Activated T-helper 9 cell treated with anti-CD3 and anti-CD28 coated beads, Interleukin-2, amount 50 U/mL, for 16 hours (primary cell): ENCODE results near the gene POLR1C.
"Not testable (repeated sequence)": the region's sequence is repeated elsewhere in the genome, so short reads cannot be mapped to it uniquely, and the experiment has no call there.

Experiments
- DNase-seq: peaks from one replicate; pipeline ENCODE4 v3.0.0-alpha.2; 2020; ENCODE audit warnings: low read depth

Gene POLR1C

DNA sequence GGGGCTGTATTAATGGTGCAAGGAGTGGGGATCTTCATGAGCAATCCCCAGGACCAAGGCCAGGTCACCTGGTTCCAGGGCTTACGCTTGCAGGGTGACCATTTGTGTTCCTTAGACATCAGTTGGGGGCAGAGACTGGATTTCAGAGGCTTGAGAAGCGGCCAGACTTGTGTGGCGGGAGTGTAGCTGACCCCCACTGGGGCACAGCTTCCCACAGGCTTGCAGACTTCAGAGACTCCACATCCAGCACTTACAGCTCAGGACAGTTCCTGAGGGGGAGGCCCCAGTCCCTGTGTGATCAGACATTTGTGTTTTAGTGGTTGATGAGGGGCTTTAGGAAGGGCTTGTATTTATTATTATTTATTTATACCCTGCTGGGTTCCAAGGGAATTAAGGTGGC is 24.2 kb upstream of the POLR1C start:
- DNase-seq = no peak

DNA sequence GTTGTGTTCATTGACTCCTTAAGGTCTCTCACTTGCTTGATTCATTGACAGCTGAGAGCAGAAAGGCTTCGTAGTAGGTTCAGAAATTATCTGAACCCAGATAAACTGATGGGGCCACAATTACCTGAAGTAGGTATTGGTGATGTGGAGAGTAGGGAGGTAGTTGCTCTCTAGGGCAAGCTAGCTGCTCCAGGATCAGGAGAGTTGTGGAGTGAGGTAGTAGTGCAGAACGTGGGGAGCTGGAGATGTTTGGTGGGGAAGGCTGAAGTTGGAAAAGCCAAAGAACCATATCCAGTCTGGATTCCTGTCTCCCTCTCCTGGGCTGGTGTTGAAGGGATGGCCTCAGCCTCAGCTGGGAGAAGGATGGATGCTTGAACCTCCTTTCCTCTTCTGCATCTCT is 23.7 kb upstream of the POLR1C start:
- DNase-seq = no peak

DNA sequence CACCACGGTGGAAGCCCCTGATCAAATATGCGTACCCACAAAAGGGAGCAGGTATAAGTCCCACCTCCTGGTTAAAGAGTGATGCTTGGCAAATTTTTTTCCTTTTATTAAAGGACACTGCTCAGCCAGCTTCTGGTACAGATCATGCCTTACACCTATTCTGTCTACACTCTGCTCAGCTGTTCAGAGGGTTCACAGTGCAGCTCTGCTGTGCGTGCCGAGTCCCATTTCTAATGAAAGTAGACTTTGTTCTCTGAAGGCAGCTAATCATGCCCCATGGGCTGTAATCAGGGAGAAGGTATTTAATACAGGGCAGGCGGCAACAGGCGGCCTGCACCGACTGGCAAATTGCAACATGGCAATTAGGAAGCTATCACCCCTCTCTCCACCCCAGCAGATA is 23.1 kb upstream of the POLR1C start:
- DNase-seq = no peak

DNA sequence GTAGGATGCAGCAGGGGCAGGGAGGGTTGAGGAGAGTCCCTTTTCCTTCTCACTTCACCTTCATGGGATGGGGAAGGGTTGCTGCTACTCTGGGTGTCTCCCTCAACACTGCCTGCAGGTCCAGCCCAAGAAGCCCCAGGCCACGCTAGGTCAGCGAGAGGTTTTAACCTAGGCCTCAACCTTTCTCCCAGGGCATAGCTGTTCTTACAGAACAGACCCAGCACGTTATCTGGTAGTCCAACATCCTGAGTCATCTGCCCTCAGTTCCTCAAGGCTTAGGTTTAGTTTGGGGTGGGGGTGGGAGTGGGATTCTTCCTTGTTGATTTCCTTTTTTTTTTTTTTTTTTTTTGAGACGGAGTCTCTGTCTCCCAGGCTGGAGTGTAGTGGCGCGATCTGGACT is 22.6 kb upstream of the POLR1C start:
- no peak for DNase-seq

DNA sequence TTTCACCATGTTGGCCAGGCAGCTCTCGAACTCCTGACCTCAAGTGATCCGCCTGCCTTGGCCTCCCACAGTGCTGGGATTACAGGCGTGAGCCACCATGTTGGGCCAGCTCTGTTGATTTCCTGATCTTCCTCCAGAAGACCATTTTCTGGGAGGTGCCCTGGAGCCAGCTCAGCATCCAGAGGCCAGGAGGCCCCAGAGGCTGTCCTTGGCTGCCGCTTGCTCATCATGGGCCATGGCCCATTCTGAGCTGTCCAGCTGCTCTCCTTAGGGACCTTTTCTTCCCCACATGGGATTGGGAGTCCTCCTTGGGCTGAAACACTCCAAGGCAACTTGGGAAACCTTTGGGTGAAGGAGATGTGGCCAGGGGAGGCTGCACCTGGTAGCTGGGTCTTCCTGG is 22.1 kb upstream of the POLR1C start:
- no peak for DNase-seq

DNA sequence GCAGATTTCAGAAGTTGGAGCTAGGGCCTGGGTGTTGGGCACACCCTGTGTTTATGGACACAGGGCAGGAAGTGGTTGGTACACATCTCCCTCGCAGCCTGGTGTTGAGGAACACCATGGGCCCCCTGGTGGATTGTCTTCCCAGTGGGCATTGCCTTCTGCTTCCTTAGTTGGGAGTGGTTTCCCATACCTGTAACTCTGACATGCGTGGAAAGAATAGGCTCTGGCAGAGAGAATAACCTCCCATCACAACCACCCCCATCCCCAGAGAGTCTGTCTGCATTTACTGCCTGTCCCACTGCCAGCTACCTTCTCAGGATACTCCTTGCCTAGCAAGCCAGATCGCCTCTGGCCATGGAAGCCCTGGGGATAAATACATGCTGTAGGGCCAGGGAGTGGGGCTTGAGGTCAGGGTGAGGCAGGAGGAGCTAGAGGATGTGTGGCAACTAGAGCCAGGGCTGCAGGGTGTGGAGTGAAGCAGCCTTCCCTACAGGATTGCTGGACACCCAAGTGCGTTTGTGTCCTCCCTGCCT is 21.4 kb upstream of the POLR1C start:
- no peak for DNase-seq

DNA sequence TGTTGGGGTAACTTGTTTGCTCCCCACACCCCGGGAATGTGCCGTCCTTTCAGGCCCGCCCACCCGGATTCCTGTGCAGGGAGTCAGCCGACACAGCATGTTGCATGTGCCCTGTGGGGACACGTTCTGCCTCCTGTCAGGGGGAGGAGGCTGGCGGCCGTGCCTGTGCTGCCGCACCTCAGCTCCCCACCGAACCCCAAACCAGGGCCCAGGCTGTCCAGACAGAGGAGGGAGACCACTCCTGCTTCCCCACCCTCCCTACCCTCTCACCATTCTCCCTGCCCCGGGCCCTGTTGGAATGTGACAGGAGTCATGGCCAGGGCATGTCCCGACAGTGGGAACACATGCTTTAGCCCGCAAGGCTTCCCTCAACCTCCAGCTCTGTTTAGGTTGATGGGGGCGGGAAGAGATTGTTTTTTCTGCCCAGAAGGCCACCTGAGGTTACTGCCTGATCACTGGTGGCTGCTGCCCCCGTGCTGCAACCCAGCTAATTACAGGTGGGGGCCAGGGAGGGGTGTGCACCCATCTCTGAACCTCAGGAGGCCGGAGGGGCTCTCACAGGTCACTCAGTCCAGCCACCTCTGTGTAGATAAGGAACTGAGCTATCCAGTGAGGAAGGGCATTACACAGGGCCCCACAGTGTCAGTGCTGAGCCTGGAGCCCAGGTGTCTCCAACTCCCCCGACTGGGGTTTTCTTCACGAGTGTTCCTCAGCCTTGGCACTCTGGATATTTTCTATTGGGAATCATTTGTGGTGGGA is 20.3 kb upstream of the POLR1C start:
- no peak for DNase-seq

DNA sequence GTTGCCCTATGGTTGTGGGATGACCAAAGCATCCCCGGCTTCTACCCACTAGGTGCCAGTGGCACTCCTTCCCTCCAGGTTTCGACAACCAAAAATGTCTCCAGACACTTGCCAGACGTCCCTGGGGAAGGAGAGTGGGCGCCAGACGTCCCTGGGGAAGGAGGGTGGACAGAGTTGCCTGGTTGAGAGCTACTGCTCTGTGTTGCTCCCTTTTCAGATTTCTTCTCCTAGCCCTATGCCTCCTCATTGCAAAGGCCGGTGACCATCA is 19.8 kb upstream of the POLR1C start:
- no peak for DNase-seq

DNA sequence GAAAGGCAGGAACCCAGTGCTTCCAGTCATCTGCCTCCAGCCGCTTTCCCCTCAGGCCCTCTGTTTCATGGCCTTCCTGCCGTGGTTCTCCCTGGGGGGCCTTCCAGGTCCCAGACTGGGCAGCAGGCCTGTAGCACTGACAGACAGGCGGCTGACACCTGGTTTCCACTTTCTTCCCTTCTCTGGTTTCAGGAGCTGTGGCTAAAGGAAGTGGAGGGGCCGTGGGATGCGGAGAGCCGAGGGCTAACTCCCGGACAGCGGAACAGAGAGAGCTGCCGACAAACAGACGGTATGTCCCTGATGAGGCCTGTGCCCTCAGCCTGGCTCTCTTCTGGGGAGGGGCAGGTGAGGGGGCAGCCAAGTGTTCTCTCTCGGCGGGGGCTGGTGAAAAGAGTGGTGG is 19.2 kb upstream of the POLR1C start:
- no peak for DNase-seq

DNA sequence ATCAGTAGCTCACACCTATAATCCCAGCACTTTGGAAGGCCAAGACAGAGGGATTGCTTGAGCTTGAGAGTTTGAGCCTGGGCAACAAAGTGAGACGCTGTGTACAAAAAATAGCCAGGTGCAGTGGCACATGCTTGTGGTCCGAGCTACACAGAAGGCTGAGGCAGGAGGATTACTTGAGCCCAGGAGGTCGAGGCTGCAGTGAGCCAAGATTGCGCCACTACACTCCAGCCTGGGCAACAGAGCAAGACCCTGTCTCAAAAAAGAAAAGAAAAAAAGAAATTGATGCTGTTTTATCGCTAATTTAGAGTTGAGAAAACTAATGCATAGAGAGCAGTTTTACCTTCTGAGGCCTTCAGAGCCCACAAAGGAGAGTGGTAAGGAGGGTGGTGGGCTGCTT is 18.6 kb upstream of the POLR1C start:
- not testable (repeated sequence) for DNase-seq

DNA sequence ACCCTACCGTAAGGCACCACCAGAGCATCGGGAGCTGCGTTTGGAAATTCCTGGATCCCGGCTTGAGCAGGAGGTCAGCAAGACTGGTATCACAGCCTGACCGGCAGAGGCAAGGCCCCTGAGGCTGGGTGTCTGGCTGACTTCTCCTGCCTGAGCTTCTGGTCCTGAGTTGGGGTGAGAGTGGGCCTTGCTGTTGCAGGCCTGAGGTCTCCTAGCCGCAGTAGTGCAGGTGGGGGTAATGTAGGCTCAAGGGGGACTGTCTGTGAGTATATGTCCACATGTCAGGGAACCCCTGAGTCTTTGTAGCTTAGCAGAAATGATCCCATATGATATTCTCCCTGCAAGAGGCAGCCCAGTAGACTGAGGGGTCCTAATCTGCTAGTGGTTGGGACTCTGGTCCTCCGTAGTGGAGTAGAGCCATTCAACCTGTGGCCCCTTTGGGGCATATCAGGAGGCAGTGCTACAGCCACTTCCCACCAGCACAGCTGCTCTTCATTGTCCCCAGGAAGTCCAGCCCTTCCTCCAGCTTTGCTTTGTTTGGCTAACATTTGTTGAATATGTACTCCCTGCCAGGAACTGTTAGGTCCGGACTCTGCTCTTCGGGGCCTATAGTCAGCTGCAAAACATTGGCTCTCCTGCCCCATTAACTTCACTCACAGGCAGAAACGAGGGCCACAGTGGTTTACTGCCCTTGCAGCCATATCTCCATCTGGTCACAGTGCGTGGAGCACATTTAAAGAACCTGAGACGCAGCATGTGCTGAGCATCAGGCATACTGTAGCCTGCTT is 17.7 kb upstream of the POLR1C start:
- DNase-seq = no peak

DNA sequence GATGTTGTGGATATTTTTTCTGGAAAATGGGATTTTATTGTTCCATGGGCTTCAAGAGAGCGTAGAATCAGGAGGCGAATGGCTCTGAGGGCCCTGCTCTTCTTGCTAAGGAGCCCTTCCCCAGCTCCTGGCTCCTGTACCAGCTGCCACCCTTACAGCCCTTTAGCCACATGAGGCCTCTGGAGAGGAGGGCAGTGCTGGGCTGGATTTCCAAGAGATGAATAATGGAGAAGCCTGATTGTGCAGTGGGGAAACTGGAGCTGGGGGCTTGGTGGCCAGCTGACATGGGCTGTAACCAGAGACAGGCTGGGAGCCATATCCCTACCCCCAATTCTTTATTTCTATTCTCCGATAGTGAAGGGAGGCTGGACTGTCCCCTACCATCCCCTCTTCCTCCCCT is 16.0 kb upstream of the POLR1C start:
- DNase-seq = no peak

DNA sequence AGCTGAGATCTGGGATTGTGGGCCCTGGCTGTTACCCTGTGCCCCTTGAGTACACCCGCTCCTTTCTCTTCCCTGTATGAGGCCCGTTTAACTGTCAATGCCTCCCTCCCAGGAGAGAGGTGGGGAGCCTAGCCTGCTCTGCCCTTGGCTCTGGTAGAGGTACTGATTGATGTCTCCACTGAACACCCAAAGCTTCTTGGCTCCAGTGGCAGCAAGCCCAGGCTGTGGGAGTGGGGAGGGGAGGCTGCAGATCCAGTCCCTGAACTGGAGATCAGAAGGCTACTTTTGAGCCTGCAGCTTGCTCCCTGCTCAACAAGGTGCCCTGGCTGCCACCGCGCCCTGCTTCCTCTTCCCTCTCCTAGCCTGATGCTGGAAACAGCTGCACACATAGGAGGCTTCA is 14.2 kb upstream of the POLR1C start:
- no peak for DNase-seq

DNA sequence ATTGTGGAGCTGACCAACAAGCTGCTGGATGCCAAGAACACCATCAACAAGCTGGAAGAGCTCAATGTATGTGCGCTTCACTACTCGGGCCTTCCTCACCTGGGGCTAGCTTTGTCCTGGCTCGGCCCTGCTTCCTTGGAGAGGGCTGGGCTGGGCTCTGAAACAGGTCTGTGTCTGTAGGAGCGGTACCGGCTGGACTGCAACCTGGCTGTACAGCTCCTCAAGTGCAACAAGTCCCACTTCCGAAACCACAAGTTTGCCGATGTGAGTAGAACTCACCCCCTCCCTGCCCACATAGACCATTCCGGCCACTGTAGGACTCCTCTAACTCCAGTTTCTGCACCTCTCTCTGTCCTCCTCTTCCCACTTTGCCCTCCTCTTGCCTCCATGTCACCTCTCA is 13.4 kb upstream of the POLR1C start:
- no peak for DNase-seq

DNA sequence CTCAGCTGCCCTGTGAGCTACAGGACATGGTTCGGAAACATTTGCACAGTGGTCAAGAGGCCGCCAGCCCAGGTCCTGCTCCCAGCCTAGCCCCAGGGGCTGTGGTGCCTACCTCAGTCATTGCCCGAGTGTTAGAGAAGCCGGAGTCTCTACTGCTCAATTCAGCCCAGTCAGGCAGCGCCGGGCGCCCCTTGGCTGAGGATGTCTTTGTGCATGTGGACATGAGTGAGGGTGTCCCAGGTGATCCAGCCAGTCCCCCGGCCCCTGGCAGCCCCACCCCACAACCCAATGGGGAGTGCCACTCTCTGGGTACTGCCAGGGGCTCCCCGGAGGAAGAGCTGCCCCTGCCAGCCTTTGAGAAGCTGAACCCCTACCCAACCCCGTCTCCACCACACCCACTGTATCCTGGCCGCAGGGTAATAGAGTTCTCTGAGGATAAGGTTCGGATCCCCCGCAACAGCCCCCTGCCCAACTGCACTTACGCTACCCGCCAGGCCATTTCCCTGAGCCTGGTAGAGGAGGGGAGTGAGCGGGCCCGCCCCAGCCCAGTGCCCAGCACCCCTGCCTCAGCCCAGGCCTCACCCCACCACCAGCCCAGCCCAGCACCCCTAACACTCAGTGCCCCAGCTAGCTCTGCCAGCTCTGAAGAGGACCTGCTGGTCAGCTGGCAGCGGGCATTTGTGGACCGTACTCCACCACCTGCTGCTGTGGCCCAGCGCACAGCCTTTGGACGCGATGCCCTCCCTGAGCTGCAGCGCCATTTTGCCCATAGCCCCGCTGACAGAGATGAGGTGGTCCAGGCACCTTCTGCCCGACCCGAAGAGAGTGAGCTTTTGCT is 11.9 kb upstream of the POLR1C start:
- DNase-seq = no peak

DNA sequence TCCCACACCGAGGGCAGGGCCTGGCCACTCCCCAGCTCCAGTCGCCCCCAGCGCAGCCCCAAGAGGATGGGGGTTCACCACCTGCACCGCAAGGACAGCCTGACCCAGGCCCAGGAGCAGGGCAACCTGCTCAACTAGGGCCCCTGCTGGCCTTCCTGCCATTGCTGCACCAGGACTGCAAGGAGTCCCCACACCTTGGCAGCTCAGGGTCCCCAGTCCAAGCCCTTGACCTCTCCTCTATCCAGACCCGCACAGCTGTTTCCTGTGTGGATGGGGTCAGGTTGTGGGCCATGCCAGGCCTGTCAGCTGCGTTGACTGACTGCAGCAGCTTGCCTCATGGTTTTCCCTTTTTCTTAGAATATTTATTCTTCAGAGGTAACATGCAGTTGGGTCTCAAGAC is 11.2 kb upstream of the POLR1C start:
- no peak for DNase-seq

DNA sequence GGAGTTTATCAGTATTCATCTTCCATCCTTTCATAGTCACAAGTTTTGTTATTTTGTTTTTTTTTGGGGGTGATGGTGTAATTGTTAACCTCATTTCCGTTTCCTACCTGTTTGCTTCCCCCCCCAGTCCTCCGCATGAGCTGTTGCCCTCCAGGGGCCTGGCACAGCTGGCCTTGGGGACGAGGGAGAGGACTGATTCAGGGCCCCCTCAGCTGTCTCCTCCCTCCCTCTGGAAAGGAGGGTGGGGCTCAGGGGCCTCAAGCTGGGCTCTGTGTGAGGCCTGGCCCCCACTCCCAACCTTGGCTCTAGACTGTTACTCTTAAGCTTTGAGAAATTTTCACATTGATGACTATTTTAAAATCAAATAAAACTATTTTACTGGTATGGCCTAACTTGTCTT is 10.7 kb upstream of the POLR1C start:
- no peak for DNase-seq

DNA sequence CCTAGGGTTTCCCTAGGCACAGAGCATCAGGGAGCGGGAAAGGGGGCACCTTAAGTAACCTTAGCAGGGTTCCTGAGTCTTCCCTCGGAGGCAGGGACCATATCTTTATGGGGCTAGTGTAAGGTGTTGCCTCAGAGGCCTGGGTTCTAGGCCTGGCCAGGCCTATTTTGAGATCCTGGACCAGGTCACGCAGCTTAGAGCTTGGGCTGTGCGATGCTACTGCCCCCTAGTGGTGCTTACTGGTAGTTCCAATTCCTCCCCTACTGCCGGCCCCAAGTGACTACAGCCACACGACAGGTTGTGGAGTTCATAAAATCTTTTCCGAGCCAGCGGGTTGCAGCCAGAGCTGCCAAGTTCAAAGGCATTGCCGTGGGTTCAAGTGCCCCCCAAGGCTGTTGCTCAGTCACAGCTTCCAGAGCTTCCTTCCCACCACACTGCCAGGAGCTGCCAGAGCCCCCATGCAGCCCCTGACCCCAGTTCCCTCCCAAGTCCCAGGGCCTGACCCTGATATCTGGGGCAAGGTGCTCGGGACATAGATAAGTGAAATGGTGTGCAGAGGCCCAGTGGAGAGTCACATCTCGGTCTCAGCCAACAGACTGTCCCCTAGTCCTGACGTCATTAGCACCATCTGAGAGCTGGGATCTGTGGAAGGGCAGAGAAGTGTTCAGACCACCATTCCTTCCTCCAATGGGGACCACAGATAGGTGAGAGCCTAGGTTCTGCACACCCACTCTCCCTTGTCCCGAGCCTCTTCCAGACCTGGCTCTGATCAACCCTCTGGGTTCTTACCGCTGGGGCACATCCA is 10.0 kb upstream of the POLR1C start:
- DNase-seq = peak; percentile 67

DNA sequence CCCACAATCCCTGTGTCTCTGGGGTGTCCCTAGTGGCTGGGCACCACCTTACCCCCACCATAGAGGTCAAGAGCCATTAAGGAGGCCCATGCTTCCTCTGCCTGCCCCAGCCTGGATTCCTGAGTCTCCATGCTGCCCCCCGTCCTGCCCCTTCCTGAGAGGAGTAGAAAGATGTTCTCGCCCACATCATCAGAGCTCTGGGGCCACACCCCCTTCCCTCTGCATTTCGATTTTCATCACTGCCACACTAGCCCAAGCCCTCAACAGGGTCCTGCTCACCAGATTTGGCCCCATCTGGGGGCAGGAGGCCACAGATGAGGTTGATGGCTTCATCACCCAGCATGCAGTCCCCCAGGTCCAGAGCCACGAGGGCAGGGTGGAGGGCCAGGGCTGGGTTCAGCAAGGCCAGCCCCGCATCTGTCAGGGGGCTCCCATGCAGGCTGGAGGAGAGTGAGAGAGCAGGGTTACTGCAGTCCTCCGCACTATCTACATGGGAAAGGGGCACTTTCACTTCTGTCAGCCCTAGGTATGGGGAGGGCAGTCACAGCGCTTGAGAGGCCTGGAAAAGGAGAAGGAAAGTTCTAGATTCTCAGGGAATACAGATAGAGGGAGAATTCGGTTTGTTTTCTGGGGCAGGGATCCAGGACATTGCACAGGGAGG is 8.3 kb upstream of the POLR1C start:
- DNase-seq = no peak

DNA sequence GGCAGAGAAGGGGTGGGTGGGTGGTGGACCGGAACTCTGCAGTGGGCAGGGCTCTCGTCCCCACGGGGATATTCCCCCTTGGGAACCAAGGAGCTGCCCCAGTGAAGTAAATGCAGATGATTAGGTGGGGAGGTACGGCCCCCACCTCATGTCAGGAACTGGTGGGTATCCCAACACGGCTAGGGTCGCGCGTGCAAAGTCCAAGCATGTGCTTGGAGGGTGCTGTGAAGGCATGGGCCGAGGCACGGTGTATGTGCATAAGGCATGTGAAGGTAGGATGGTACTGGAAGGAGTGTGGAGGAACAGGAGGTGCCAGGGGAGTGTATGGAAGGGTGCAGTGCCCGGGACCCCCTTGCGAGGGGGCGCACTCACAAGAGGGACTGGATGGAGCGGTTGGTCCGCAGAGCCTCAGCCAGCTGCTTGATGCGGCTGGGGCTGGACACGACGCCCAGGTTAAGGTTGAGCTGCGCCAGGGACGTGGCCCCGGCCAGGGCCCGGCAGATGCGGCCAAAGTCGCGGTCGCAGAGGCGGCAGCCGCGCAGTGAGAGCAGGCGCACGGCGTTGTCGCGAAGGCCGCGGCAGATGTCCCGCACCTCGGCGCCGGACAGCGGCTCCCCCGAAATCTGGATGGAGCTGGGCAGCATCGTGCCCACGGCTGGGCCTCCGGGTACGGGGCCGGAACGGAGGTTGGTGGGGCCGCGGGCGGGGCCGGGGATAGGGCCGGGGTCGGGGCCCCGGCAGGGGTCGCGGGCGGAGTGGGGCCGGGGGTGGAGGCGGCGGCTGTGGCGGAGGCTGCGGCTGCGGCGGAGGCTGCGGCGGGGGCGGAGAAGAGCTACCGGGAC is 7.5 kb upstream of the POLR1C start:
- DNase-seq = no peak
